Renal cortex interstitium (tissue), 11 donors: ENCODE data around the gene TAF7L. TPM values are rescaled to one million over a fixed set of nuclear protein-coding genes. Genes with fewer than 3 reads are reported as not detected.
A peak's percentile ranks its signal among the peaks of the same experiment; 100 is the strongest.

ENCODE experiments used
- DNase-seq, 11 donors: peaks; one replicate each; pipeline ENCODE4 v3.0.0-alpha.2; 2013; ENCODE audit warnings: low read depth in 9 of 11, low spot score in 4 of 11; ENCODE audit errors: extremely low read depth in 1 of 11
- polyA plus RNA-seq, 3 donors: library from polyadenylated mRNA; unstranded; fragments of 120-200 nt; gene quantifications; one replicate each; pipeline ENCODE4 v1.2.1, GENCODE V29; 2013; ENCODE audit not compliant: insufficient read length in 3 of 3

The TAF7L gene
- polyA plus RNA-seq, 3 donors: 0.45 to 0.62 (median 0.57) TPM

DNA sequence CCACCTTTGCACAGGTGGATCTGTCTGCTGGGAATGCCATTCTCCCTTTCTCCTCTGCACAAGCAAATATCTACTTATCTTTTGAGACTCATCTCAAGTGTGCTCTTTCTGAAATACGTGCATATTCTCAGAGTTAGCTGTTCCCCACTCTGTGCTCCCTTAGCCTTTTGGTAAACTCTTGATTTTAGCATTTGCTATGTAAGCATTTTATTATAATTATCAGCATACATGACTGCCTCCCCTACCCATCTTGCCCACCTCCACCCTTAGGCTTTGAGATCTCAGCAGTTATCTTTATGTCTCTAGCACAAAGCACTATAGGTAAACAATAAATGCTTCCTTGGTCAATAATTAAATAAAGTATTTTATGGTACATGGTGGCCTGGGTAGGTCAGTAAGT, 60.1 kb downstream of the TAF7L start:
- DNase-seq: no peak

DNA sequence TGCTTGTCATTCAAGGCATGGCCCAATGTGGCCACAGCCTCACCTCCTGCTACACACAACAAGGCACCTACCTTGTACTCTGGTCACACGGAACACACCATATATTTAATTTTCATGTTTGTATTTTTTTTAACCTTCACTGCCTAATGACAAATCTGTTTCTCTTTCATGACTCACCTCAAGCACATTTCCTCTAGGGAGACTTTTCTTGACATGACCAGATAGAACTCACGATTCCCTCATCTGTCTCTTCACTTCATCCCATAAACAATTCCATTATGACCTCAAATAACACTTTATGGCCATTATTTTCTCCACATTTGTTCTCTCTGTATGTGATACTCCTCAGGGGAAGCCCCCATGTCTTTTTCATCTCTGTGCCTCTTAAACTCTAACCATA, 60.5 kb downstream of the TAF7L start:
- no peak for DNase-seq

- no peak for DNase-seq
Measured at GRCh38 chrX:101229170-101229569, 62.0 kb downstream of the TAF7L start.

- DNase-seq: no peak
Measured at GRCh38 chrX:101223226-101223625, 67.9 kb downstream of the TAF7L start.

- DNase-seq: no peak
Measured at GRCh38 chrX:101220662-101221260, 70.4 kb downstream of the TAF7L start.

DNA sequence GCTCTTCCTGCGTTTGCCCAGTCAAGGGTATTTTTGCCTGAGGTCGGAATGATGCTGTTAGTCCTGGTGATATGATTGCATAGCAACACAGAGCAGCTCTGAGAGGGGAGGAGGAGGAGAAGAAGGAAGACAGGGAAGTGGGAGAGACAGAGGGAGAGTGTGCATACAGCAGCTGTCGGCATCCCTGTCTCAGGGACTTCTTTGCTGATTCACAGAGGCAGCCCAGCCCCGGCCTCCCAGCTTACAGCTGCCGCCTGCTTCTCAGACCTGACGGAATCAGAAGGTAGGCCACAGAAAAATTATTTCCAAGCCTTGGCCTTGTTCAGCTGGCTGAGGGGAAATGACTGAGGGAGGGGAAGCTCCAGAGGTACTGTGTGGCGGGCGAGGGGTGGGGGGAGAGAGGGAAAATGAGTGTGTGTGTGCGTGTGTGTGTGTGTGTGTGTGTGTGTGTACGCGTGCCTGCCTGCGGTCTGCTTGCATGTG, 71.2 kb downstream of the TAF7L start:
- DNase-seq: peak in 4 of 11 donors; percentile 4 to 20 (median 5)

DNA sequence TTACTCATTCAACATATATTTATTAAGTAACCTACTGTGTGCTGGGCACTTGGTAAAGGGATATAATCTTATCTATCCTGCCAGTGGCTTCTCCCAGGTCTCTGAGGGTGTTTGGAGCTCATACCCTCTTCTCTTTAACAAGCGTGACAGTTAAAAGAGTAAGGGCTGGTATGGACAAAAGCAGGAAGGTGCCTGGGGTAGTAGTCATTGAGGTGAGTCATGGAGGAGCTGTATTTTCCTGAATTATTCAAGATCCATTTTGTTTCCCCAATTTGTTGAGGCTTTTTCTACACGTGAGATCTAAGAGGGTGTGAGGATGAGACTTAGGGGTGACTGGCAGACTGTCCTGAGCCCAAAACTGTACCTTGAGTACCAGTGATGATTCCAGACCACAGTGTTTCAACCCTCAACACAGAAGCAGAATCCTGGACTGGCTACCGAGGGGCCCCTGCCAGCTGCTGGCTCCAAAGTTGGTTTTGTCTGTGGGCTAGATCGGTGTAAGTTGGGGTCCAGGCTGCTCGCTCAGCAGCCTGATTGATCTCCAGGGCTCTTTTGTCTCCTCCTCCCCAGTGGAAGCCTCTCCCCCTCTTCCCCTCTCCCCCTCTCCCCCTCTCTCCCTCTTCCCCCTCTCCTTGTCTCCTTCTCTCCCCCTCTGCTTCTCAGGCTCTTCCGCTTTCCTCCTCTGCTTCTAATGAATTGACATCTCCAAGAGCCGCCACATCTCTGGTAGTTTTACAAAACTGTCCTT, 71.8 kb downstream of the TAF7L start, which contains the start of gene DRP2:
Gene DRP2 (plus strand): TSS at position 671 of the 748 bp plus-strand sequence. CDS start 11,862 bp downstream, outside the sequence.
- no peak for DNase-seq

Other genes starting within 250 kb of the TAF7L start
- 10 to 100 TPM; 10.9 to 12.1 (median 11.3) TPM for gene TRMT2B, start 239.2 kb downstream of the TAF7L start, polyA plus RNA-seq
- gene TMEM35A, start 212.5 kb downstream of the TAF7L start, polyA plus RNA-seq: 1 to 10 TPM; 8.1 to 9.3 (median 8.9) TPM
- 10 to 100 TPM in 1 of 3 donors, 1 to 10 TPM in 2; 7.4 to 11.4 (median 9.4) TPM for gene CENPI, start 193.1 kb downstream of the TAF7L start, polyA plus RNA-seq
- gene DRP2, start 71.5 kb downstream of the TAF7L start, polyA plus RNA-seq: 1 to 10 TPM; 1.6 to 2.7 (median 1.6) TPM
- gene TIMM8A, start 57.4 kb upstream of the TAF7L start, polyA plus RNA-seq: 10 to 100 TPM; 17.7 to 20.7 (median 19.0) TPM
- 1 to 10 TPM; 2.5 to 4.0 (median 3.0) TPM for gene BTK, start 94.9 kb upstream of the TAF7L start, polyA plus RNA-seq
- gene RPL36A, start 99.7 kb upstream of the TAF7L start, polyA plus RNA-seq: 1,000 to 10,000 TPM in 2 of 3 donors, 100 to 1,000 TPM in 1; 887 to 1,397 (median 1,349) TPM
- gene GLA, start 116.6 kb upstream of the TAF7L start, polyA plus RNA-seq: 10 to 100 TPM; 30.7 to 41.8 (median 38.5) TPM
- gene HNRNPH2, start 116.9 kb upstream of the TAF7L start, polyA plus RNA-seq: 100 to 1,000 TPM; 130 to 158 (median 139) TPM
- gene ARMCX4, start 194.1 kb upstream of the TAF7L start, polyA plus RNA-seq: 10 to 100 TPM; 21.8 to 30.7 (median 23.5) TPM